Measurements from ENCODE around the gene SNAP23. TPM values are rescaled to one million over a fixed set of nuclear protein-coding genes. Genes with fewer than 3 reads are reported as not detected.

Gene SNAP23
- total and polyA plus RNA-seq, 8 donors: 14.2 to 39.4 (median 21.0) TPM

GRCh38 chr15:42457445-42458442 lies 37.7 kb upstream of the SNAP23 start:
- 49 to 50% methylated on average over 8 of the region's 8 CpGs for WGBS, 2 donors
- Histone ChIP-seq H3K4me3 (peak overlapping the region in 1 of 4 donors; percentile 14), H3K9me3 (no peaks in the 10 kb centered on the region), H3K27me3 (no peaks in the 10 kb centered on the region), H3K36me3 (no peaks in the 10 kb centered on the region), H3K4me1 (peaks cover 0 to 12% (median 0%) of the 10 kb centered on the region in 3 donors), H3K27ac (peak overlapping the region in 3 of 4 donors; percentile 54 to 79 (median 78))
- intact Hi-C loops (cut with DNase I): no loop called here
- DNase-seq: peak in 5 of 6 donors; percentile 38 to 54 (median 49)
- FAIRE-seq: peak; percentile 9
- no peak for TF ChIP-seq CTCF (IDR thresholded peaks at IDR 0.05)
- peak; percentile 88 to 97 (median 92) for ATAC-seq

GRCh38 chr15:42461261-42461660 lies 34.2 kb upstream of the SNAP23 start:
- no peak for TF ChIP-seq CTCF (IDR thresholded peaks at IDR 0.05)

GRCh38 chr15:42465520-42466259 lies 29.7 kb upstream of the SNAP23 start:
- Histone ChIP-seq H3K36me3 (peaks cover 0 to 5% (median 0%) of the 10 kb centered on the region in 3 donors), H3K27ac (no peak overlapping the region), H3K4me1 (no peaks in the 10 kb centered on the region), H3K9me3 (no peaks in the 10 kb centered on the region), H3K27me3 (no peaks in the 10 kb centered on the region), H3K4me3 (no peak overlapping the region)
- DNase-seq: no peak
- ATAC-seq: no peak
- WGBS, 2 donors: 82 to 91% methylated on average over 8 of the region's 8 CpGs
- FAIRE-seq: no peak
- no peak for TF ChIP-seq CTCF (IDR thresholded peaks at IDR 0.05)
- intact Hi-C loops (cut with DNase I): no loop called here

More at GRCh38 chr15:42461261-42461660, 34.2 kb upstream of the SNAP23 start:
- no peak for ATAC-seq
- Histone ChIP-seq H3K36me3 (peaks cover 0 to 5% (median 0%) of the 10 kb centered on the region in 3 donors), H3K4me1 (peaks cover 0 to 12% (median 0%) of the 10 kb centered on the region in 3 donors), H3K4me3 (no peak overlapping the region), H3K9me3 (no peaks in the 10 kb centered on the region), H3K27me3 (no peaks in the 10 kb centered on the region), H3K27ac (no peak overlapping the region)
- intact Hi-C loops (cut with DNase I): no loop called here
- no peak for DNase-seq
- no peak for FAIRE-seq
- WGBS, 2 donors: 66 to 74% methylated on average over 3 of the region's 3 CpGs

GRCh38 chr15:42471002-42471401 lies 24.4 kb upstream of the SNAP23 start:
- H3K4me3 ChIP-seq: no peak overlapping the region
- no peaks in the 10 kb centered on the region for H3K36me3 ChIP-seq
- H3K9me3 ChIP-seq: no peaks in the 10 kb centered on the region
- intact Hi-C loops (cut with DNase I): no loop called here
- H3K27me3 ChIP-seq: no peaks in the 10 kb centered on the region
- peaks cover 0 to 4% (median 0%) of the 10 kb centered on the region in 3 donors for H3K4me1 ChIP-seq
- ATAC-seq (no peak), DNase-seq (no peak), FAIRE-seq (no peak)
- no peak for TF ChIP-seq CTCF (IDR thresholded peaks at IDR 0.05)
- 67 to 74% methylated on average over 3 of the region's 3 CpGs for WGBS, 2 donors
- no peak overlapping the region for H3K27ac ChIP-seq
